ENCODE measurements around the gene SMC3.

The SMC3 gene

GRCh38 chr10:110546077-110546476 lies 21.4 kb upstream of the SMC3 start:
- DNase-seq: no peak

- DNase-seq: no peak
These were observed 20.9 kb upstream of the SMC3 start for GRCh38 chr10:110546499-110547110.

GRCh38 chr10:110547139-110547761 lies 20.2 kb upstream of the SMC3 start:
- DNase-seq: no peak

- no peak for DNase-seq
These were observed 19.5 kb upstream of the SMC3 start for GRCh38 chr10:110548002-110548401.

GRCh38 chr10:110549211-110549610 lies 18.3 kb upstream of the SMC3 start:
- no peak for DNase-seq

- DNase-seq: no peak
These were observed 13.6 kb upstream of the SMC3 start for GRCh38 chr10:110553905-110554304.

GRCh38 chr10:110556296-110556695 lies 11.2 kb upstream of the SMC3 start:
- no peak for DNase-seq

GRCh38 chr10:110556969-110557601 lies 10.4 kb upstream of the SMC3 start:
- peak; percentile 33 for DNase-seq

- DNase-seq: no peak
These were observed 9.5 kb upstream of the SMC3 start for GRCh38 chr10:110558041-110558440.

GRCh38 chr10:110560012-110560411 lies 7.5 kb upstream of the SMC3 start:
- no peak for DNase-seq

GRCh38 chr10:110561292-110561691 lies 6.2 kb upstream of the SMC3 start:
- no peak for DNase-seq

- DNase-seq: no peak
These were observed 5.1 kb upstream of the SMC3 start for GRCh38 chr10:110562348-110562747.

- no peak for DNase-seq
These were observed 4.4 kb upstream of the SMC3 start for GRCh38 chr10:110563132-110563531.

GRCh38 chr10:110566472-110567200 lies 859 bp upstream of the SMC3 start:
- no peak for DNase-seq

- no peak for DNase-seq
These were observed 700 bp downstream of the SMC3 start for GRCh38 chr10:110568055-110568735.

GRCh38 chr10:110569122-110569521 lies 1.6 kb downstream of the SMC3 start:
- no peak for DNase-seq

- no peak for DNase-seq
These were observed 2.2 kb downstream of the SMC3 start for GRCh38 chr10:110569736-110570135.

GRCh38 chr10:110571093-110571743 lies 3.7 kb downstream of the SMC3 start:
- no peak for DNase-seq

GRCh38 chr10:110572862-110573261 lies 5.4 kb downstream of the SMC3 start:
- no peak for DNase-seq

- DNase-seq: no peak
These were observed 6.9 kb downstream of the SMC3 start for GRCh38 chr10:110574420-110574819.

- DNase-seq: no peak
These were observed 8.7 kb downstream of the SMC3 start for GRCh38 chr10:110576220-110576619.

GRCh38 chr10:110577056-110577455 lies 9.6 kb downstream of the SMC3 start:
- DNase-seq: no peak

GRCh38 chr10:110584006-110584405 lies 16.5 kb downstream of the SMC3 start:
- DNase-seq: no peak
